ENCODE data around the gene GPR3.

GPR3 gene

GRCh38 chr1:27368869-27369582 is 23.4 kb upstream of the GPR3 start:
- no peak for TF ChIP-seq CTCF (IDR thresholded peaks at IDR 0.05)

GRCh38 chr1:27372022-27372807 is 20.2 kb upstream of the GPR3 start:
- TF ChIP-seq CTCF (IDR thresholded peaks at IDR 0.05): no peak

DNA sequence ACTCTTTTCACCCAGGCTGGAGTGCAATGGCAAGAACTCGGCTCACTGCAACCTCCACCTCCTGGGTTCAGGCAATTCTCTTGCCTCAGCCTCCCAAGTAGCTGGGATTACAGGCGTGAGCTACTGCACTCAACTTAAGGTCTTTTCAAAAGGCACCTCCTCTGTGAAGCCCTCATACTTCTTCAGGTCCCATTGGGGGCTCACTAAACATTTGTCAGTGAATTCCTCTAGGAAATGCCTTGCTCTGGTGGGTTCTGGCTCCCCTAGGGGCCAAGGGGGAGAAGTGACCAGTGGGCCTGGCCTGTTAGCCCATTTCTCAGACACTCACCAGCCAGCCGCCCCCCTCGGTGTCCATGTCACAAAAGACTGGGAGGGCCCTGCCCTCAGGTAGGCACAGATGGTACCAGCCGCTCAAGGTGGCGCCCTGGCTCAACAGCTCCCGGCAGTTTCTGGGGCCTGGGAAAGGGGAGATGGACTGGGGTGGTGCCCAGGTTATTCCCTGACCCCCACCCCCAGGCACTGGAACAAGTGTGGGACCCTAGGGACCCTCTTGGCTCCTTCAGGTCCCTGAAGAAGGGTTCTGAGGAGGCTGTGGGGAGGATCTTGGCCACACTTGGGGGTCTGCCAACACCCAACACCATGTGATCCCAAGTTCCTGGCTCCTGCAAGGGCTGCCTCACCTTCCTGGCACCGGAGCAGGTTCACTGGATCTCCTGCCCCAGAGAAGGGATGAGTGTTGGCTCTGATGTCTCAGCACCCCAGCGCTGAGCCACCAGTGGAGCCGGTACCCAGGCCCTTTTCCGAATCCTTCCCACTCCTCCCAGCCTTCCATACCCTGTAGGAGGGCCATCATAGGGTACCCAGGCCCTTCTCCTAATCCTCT is 19.4 kb upstream of the GPR3 start:
- TF ChIP-seq CTCF (IDR thresholded peaks at IDR 0.05): no peak

GRCh38 chr1:27374362-27375086 is 17.9 kb upstream of the GPR3 start, which contains the start of gene FCN3:
Gene FCN3, minus strand, starts transcription at chr1:27374824. Its CDS starts 6 bp downstream, at chr1:27374818.
- TF ChIP-seq CTCF (IDR thresholded peaks at IDR 0.05): no peak

DNA sequence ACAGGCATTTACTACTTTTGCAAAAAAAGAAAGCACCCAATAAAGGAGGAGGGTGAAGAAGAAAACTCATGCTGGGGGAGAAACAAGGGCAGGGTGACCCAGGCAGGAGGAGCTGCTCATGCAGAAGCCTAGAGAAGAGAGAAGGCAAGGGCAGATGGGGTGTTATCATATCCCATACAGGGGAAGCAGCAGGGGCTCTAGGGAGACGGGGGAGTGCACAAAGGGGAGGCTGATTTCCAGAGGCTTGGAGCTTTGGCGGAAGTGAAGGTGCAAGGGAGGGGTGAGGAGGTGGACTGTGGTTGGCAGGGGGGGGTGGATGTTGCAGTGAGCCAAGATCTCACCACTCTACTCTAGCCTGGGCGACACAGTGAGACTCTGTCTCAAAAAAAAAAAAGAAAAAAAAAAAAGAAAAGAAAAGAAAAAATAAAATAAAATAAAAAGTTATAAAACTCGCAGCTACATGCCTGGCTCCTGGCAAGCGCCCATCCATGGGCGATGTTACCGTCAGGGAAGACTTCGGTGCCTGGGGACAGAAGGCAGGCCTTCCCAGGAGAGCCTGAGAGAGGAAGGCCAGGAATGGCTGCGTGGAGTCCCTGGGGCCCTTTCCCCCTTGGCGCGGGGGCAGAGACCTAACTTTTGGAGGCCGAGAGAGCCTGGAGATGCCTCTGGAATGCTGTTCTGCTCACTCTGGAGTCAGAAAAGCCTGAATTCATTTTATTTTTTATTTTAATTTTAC is 14.5 kb upstream of the GPR3 start:
- no peak for TF ChIP-seq CTCF (IDR thresholded peaks at IDR 0.05)

DNA sequence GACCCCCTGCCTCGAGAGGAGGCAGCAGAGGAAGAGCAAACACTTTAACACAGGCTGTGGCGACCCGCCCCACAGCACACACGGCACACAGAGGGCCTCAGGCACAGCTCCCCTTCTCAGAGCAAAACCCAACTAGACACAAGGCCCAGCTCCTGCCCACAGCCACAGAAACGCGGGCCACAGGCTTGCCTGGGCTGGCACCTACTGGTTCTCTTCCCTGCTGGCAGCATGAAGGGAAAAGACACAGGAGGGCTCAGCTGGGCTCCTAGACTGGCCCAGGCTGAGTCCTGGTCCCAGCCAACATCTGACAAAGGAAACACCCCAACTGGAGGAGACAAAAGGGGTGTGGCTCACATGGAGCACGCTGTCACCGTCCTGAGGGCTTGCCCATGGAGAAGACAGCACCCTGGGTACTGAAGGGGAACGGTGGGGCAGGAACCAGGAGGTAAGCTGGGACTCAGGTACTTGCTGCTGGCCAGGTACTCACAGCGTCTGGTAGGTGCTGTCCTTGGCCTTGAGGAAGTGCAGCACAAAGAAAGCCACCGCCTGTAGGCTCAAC is 12.8 kb upstream of the GPR3 start:
- no peak for TF ChIP-seq CTCF (IDR thresholded peaks at IDR 0.05)
